HK-2 (cell line): ENCODE measurements around the gene GABRB3.

Experiments used
- DNase-seq: peaks from one replicate; pipeline ENCODE4 v3.0.0-alpha.2; 2018; ENCODE audit not compliant: unreplicated experiment

The GABRB3 gene

DNA sequence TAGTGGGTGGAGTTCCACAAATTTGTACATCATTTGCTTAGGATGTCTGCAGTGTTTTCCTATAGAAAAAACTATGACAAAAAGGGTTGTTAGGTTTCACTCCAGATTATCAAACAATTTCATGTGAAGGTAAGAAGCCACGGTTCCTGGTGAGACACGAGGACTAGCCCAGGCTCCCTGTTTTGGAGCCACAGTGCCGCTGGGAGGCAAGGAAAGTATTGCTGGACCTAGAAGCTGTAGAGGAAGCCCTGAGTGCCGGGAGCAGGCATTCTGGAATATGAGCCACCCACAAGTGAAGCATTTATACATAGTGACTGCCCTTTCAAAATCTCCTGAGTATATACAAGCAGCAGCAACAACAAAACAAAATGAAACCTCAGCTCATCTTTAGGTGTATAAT is 142.0 kb downstream of the GABRB3 start:
- DNase-seq = no peak

DNA sequence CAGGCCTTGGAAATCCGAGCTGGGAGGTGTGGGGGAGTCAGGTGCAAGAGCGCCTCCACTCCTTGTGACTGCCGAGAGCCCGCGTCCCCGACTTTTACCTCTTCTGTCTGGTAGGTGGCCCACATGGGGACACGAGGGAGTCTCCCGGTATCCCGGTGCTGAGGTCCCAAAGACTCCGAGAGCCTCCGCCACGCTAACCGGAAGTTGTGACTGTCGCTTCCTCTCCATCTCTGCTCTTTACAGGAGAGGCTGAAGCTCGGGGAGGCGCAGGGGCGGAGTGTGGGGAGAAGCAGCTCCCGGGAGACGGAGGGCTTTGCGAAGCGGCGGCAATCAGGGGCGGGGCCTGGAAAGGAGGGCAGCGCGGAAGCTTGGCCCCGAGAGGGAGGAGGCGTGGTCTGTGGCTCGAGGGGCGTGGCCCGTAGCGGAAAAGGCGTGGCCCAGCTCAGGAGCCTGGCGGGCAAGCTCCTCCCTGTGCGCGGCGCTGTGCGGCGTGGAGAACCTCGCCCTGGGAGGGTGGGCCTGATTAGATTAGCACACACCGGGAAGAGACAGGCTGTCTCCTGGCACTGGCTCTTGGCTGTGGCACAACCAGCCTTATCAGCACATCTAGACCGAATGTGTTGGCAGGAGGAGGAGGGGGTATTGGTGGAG is 143.9 kb downstream of the GABRB3 start:
- no peak for DNase-seq

DNA sequence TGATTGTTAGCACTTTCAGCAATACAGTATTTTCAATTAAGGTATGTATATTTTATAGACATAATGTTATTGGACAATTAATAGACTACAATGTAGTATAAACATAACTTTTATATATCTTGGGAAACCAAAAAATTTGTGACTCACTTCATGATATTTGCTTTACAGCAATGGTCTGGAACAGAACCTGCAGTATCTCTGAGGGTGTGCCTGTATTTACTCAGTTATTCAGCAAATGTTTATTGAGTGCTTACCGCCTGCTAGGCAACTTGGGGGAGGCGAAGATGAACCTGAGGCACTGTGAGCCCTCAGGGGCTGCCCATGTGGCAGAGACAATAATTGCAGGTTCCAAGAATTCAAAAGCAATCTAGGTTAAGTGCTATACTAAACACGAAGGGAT is 144.8 kb downstream of the GABRB3 start:
- no peak for DNase-seq

DNA sequence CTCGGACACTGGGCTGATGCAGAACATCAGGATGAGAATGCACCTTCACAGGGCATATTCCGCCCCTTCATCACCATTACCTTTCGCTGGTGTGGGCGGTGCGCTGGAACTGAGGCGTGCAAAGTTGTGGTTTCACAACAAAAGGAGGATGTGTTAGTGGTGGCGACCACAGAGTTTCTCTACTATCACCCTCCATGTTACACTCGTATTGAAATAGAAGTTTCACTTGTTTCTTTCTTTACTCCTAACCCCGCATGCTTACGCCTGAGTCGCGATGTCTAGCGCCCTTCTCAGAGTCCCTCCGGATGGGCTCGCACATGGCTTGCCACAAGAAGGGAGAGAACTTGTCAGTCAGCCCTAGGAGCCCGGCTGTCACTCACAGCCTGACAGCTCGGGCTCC is 148.7 kb downstream of the GABRB3 start:
- no peak for DNase-seq

DNA sequence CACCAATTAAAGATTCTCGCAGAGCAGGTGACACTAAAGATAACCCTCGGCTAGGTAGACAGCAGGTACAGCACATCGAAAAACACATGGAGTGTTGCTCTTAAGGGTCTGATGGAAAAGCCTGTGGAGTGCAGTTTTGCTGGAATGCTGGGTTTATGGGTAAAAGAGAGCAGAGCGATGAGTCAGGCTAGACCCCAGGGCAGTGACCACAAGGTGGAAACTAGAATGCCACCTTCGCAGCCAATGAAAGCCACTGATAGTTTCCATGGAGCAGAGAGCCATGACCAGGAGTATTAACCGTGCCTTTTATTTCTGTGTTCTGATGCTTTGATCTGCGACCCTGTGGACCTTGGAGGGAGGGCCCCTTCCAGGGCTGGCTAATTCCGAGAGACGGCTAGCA is 149.8 kb downstream of the GABRB3 start:
- no peak for DNase-seq

DNA sequence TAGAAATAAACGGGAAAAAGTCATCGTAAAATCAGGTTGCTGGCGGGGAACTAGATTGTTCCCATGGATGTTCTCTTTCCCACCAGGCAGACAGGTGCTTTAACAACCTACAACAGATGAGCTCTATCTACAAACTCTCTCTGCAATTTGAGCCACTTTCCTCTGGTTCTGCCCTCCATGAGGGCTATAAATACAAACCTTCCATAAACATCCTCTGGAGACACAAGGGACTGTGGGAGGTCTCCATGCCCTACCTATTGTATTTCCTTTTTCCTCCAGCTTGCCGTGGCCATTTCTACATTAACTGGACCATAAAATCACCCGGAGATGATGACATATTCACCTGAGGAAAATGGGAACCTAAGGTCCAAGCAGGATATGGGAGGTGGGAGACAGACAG is 151.1 kb downstream of the GABRB3 start:
- DNase-seq = no peak

DNA sequence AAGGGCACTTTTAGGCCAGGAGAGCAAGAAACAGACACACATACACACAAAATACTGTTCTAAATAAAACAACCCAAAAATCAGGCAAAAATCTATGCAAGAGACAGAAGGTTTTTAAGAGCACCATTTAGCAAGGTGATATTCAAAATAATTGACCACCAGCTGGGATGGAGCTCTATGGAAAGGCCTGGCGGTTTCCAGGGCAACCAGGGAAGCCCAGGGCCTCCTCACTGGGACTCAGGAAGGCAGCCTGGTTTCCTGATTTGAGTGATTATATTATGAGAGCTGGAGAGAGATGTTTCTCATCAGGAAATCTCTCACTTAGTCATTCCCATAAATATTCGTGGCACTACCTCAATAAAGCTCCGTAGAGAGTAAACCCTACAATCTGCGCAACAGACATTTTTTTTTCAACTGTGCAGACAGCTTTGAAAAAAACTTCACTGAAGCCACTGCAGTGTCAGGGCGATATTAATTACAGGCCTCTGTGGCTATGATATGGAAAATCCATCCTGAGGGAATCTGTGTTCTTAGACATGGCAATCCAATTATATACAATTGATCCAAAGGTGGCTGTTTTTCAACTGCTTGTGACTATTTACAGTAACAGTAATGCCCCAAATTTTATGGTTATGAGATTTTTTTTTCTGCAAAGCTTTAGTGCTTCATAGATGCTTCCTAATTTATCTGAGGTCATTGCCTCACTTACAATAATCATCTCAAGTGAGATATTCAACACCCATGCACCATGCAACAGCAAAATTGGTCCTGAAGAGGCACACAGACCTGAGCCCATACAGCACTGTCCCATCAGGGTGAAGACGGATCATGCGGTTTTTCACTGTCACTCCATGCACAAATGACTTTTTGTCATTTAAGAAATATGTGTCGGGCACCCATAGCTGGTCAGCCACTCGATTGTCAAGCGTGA is 152.1 kb downstream of the GABRB3 start:
- no peak for DNase-seq

DNA sequence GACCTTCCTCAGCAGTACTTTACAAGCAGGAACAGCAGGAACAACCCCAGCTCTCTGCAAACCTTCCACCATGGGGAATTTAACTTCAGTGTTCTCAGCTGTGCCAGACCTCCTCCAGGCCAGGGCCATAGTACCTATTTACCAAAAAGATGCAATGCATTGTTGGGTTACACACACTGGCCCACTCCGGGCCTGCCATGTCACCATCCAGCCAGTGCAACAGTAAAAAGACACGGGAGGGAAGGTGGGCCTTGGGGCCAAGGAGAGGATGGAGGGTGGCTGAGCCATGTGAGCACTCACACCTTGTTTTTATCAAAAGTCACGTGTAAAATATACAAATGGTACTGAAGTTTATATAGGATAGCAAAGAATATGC is 157.0 kb downstream of the GABRB3 start:
- no peak for DNase-seq

DNA sequence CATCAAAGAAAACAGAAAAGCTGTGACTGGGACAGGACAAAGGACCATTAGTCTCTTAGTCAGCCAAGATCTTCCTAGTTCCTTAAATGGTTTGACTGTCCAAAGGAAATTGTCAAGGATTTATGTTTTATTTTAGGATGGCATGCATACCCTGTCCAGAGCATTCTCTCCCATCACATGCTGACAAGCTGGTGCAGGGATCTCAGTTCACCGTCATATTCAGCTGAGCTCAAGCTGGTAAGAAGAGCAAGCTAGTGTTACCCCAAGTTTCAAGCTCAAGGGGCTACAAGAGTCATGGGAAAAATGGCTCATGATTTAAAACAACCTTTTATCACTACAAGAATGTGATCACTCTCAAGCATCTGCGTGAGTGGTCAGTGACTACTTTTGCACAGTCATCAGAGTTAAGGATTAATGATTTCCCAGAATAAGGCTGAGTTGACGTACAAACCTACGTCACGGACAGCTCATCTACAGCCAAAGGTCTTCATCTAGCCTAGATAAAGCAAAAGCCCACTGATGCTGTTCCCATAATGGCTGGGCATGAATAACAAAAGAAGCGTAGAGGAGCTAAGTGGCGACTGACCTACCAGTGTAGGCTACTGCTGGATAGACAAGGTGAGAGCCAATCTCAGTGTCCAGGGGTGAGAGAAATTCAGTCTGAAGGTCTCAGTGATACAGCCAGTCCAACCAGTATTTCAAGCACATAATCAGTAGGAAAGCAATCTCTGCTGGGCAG is 157.5 kb downstream of the GABRB3 start:
- no peak for DNase-seq

DNA sequence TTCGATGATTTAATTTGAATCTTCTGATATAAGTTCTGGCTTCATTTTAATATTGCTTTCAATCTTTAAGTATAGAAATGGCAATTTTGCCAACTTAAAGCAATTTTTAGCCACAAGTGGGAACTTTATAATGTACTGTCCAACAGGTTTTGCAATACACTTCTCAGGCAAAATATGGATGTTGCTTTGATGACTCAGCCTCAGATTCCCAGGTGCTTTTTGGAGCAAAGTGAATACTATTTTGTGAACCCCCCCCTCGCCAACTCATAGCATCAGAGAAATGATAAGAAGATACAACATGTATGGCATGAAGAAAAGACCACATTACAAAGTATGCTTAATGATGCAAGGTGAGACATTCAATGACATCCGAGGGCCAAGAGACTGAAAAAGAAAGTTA is 158.1 kb downstream of the GABRB3 start:
- DNase-seq = no peak

DNA sequence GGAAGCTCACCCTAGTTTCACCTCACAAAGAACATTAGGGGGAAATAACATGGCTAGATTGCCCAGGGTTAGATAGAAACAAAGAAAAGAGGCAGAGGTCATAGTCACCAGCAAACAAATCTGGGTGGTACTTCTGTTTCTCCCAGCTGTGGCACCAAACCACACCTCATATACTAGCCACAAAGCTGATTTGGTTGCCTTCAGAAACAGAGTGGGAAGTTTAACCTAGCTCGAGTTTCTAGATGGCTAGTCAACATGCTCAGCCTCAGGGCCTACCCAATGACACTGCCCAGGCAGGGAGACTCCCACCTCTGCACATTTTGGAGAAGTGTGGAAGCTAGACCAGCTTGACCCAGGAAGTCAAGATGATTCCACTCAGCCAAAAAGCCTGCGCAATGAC is 174.2 kb downstream of the GABRB3 start:
- DNase-seq = no peak

DNA sequence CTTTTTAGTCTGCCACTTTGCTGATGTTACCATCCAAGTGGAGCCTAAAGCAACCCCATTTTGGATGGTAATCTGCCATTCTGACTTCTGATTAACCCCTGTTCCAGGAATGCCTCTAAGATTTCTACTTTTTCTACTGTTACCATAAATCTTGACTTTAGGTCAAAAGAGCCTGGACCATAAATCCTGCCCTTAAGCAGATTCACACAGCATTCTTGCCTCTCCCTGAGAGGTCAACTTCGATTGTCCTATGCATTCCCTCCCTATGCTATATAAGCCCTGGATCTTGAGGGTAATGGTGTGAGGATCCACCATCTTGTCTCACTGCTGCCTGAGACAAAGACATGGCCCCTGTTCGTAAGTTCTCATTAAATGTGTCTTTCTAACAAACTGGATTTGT is 177.3 kb downstream of the GABRB3 start:
- DNase-seq = no peak

DNA sequence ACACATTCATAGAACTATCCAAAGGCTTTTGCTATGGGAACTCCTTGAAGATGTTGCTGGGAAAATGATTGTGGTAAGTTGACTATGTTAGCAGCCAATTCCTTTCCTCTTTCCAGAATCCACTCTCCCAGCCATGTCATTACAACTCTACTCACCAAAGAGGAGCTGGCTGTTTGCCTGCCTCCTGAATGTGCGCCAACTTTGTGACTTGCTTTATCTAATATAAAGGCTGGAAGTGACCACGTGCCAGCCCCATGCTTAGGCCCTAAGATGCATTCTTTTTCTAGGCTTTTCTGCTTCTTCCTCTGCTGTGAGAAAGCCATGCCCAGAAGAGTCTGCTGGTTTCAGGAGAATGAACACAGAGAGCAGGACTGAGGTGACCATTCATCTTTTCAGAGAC is 182.2 kb downstream of the GABRB3 start:
- DNase-seq = no peak

DNA sequence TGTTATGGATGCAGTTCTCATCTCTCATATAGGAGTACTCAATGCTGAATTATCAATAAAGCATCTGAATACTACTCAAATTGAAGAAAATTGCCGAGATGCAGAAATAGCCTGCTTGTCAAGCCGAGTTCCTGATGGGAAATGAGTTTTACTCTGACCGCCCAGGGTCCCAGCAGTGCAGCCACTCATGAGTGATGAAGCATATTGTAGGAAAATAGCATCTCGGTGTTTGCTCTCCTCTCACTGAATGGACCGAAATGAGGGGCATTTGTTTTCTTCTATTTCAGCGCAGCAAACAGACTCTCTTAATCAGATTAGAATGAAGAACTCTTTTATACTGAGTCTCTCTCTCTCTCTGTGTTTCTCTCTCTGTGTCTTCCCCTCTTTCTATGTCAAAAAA is 190.0 kb downstream of the GABRB3 start:
- DNase-seq = no peak

DNA sequence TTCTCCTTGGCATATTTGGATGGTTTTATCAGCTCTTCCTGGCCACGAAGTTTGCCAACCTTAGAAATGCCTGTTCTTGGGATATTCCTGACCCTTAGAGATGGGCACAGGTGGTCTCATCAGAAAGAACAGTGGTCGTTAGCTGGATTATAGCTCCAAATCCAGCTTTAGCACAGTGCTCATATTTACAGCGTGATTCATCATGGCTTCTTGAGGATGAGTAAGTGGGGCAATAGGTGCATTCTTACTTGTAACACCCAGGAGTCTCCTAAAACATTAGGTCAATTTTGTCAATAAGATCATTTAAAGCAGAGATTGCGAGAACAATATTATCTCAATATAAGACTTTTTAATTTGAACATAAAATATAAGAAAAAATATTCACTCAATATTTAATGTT is 191.9 kb downstream of the GABRB3 start:
- no peak for DNase-seq

DNA sequence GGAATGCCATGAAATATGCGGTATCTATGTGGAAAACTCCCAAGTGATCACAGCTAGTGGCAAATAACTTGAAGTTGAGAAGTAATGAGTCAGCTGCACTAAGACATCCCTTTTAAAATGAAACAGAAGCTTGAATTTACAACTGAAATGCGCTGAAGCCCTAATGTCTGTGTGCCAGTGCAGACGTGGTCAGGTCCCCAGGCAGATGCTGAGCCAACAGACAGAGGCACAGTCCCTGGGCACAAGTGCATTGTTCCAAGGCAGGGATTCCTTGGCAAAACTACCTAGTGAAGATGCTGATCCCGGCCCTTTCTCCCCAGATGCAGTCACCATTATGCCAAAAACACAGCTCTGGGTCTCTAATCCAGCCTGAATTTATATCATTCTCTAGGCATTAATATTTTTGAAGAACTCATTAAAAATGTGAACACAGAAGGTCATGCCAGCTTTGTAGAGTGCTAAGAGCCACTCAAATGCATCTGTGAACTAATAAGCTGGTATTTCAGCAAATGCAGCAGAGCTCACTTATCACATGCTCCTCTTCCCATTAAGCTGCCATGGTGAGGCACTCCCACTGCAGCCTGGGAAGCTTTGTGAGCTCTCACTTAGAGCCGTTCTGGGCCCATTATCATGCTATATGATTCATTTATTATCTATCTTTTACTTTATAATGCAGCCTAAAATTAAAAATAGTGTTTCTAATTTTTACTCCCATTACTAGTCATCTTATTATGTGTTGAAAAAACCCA is 200.1 kb downstream of the GABRB3 start:
- no peak for DNase-seq

DNA sequence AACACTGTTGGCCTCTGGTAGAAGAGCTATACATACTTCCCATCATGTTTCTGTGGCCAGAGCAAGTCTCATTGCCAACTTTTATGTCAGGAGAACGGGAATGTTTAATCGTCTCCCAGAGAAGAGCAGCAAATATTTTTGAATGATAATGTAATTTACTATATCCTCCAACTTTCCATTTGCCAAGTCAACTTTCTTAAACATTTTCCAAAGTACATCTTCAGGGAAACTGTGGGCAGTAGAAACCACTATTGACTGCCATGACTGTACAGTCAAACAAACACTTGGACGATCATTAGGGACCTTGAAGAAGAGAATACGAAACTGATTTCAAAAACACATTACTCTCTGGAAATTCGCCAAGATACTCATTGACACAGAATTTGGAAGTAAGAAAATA is 201.5 kb downstream of the GABRB3 start:
- DNase-seq = no peak

DNA sequence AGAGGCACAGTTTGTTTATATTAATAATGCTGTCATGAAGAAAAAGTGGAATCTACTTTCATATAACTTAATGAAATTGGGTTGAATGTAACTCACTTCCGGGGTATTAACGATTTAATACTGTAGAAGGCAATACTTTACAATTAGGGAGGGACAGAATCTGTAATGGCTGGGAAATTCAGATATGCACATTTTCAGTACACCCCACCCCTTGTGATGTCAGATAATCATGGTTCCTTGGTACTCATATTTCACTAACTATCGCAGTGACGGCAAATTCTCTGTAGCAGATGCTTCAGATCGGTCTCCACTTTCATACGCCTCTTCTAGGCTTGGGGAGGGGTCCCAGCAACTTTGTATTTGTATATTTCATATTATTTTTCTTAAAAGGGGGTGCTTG is 207.3 kb downstream of the GABRB3 start:
- no peak for DNase-seq

DNA sequence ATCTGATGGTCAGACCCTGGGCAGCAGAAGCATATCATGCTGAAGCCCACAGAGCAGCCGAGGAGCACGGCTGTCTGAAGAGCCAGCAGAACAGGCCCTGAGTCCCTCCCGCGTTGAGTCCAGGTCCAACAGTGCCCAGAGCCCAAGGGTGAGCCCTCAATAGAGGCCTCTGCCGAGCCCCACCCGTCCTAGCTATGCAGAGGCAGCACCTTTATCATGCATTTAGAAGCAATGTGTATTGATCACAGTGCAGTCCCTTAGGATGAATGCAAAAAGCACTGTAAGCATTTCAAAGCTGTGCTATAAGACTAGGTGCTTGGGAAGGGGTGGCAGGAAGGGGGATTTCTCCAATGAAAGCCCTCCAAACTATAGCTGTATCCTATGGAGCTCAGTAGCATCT is 208.5 kb downstream of the GABRB3 start:
- DNase-seq = no peak

DNA sequence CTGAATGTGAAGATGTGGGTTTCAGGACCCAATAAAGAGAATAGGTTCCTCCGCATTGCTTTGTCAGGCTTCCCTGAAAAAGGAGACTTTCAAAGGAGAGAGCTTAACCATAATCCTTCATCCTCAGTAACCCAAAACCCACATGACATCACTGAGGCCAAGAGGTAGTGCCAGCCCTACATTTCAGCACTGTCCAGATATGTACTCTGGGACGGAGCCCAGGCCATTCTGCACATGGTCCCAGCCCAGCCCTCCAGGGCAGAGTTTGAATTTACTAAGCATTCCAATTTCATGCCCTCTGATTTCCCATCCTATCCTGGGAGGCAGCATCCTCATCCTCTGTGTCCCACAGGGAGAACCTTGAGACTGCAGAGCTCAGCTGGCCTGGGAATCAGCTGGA is 210.5 kb downstream of the GABRB3 start:
- no peak for DNase-seq

DNA sequence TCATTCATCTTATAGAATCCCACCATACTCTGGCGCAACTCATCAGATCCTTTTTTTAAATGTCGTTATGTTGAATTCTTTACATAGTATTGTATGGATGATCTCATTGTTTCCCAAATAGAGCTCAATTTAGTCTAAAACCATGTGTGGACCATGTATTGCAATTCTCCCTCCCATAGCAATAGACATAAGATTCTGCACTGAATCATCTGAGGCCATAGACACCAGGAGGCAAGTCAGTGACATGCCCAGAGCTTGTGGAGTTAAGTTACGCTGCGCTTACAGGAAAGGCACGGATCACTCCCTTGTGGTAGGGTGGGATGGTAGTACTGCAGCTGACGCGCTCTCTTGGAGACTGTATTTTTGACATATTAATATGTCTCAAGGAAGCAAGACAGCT is 211.0 kb downstream of the GABRB3 start:
- no peak for DNase-seq

DNA sequence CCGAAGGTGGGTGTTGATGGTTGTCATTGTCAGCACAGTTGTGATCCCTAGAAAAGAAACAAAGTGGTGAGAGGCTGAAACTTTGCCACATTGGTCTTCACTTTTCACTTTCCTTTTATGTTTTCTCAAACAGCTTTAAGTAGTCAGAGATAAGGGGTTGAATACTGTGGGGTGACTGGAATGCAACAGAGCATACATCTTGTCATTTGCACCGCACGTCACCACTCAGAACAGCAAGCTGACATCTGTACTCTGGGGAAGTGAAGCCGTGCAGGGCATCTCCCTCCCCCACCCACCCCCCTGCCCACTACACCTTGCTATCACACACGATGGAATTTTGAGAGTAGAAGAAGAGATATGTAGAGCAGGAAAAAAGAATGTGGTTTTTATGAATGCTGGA is 211.7 kb downstream of the GABRB3 start:
- no peak for DNase-seq
